Hepatocyte (in vitro differentiated cells): Measurements from ENCODE around the gene NRP1. TPM values are rescaled to one million over a fixed set of nuclear protein-coding genes. Genes with fewer than 3 reads are reported as not detected.

Experiments used
- DNase-seq: peaks from one replicate; pipeline ENCODE4 v3.0.0-alpha.2; 2016; ENCODE audit warnings: low spot score
- H2AFZ ChIP-seq: fragments of 200-600 bp; sonication (generic); 2 replicates; pipeline ENCODE4 v1.6.0; 2016; ENCODE audit warnings: antibody characterized with exemption, mild to moderate bottlenecking
- H3K27ac ChIP-seq: fragments of 200-600 bp; sonication (generic); 2 replicates; pipeline ENCODE4 v1.5.1; 2016; ENCODE audit warnings: mild to moderate bottlenecking
- H3K27me3 ChIP-seq: fragments of 200-600 bp; sonication (generic); 2 replicates; pipeline ENCODE4 v1.6.1; 2016
- H3K36me3 ChIP-seq: fragments of 200-600 bp; sonication (generic); replicated peaks from 2 replicates; pipeline ENCODE4 v1.5.1; 2016; ENCODE audit warnings: low read depth; ENCODE audit not compliant: insufficient read depth
- H3K4me1 ChIP-seq: fragments of 200-600 bp; sonication (generic); 2 replicates; pipeline ENCODE4 v1.5.1; 2016; ENCODE audit warnings: mild to moderate bottlenecking, moderate library complexity; ENCODE audit not compliant: insufficient read depth
- H3K4me2 ChIP-seq: fragments of 200-600 bp; sonication (generic); 2 replicates; pipeline ENCODE4 v1.6.0; 2016
- H3K4me3 ChIP-seq: fragments of 200-600 bp; sonication (generic); 2 replicates; pipeline ENCODE4 v1.5.1; 2016; ENCODE audit warnings: mild to moderate bottlenecking
- H3K79me2 ChIP-seq: fragments of 200-600 bp; sonication (generic); 2 replicates; pipeline ENCODE4 v1.6.0; 2017; ENCODE audit warnings: mild to moderate bottlenecking
- H3K9me2 ChIP-seq: fragments of 200-600 bp; sonication (generic); replicated peaks from 2 replicates; pipeline ENCODE4 v1.6.0; 2017; ENCODE audit warnings: mild to moderate bottlenecking; ENCODE audit not compliant: insufficient read depth
- H3K9me3 ChIP-seq: fragments of 200-600 bp; sonication (generic); 2 replicates; pipeline ENCODE4 v1.5.1; 2016; ENCODE audit warnings: low read depth, mild to moderate bottlenecking
- H4K20me1 ChIP-seq: fragments of 200-600 bp; sonication (generic); 2 replicates; pipeline ENCODE4 v1.6.0; 2016; ENCODE audit warnings: mild to moderate bottlenecking; ENCODE audit not compliant: insufficient read depth, poor library complexity, severe bottlenecking
- CTCF ChIP-seq: fragments of 200-600 bp; sonication (generic); IDR thresholded peaks from 2 replicates; pipeline ENCODE4 v1.5.1; 2016; ENCODE audit warnings: antibody characterized with exemption, mild to moderate bottlenecking; ENCODE audit not compliant: poor library complexity
- EZH2 ChIP-seq: fragments of 200-600 bp; sonication (generic); IDR thresholded peaks from 2 replicates; pipeline ENCODE4 v1.6.1; 2016; ENCODE audit warnings: antibody characterized with exemption, mild to moderate bottlenecking, borderline replicate concordance
- EZH2phosphoT487 ChIP-seq: fragments of 200-600 bp; sonication (generic); IDR thresholded peaks from one replicate; pipeline ENCODE4 v1.6.1; 2018; ENCODE audit warnings: antibody characterized with exemption, mild to moderate bottlenecking, low read depth, moderate library complexity; ENCODE audit not compliant: unreplicated experiment, severe bottlenecking
- WGBS: methylation state at CpG from one replicate; pipeline ENCODE4 v1.1.6; 2016; ENCODE audit warnings: low lambda C conversion rate; ENCODE audit errors: missing lambda C conversion rate; 5-methylcytosine and 5-hydroxymethylcytosine counted together
- polyA plus RNA-seq: library from polyadenylated mRNA; unstranded; fragments of >200 nt; fragmentation: Nextera tagmentation; extraction: Ambion mirVana; gene quantifications from 2 replicates; pipeline ENCODE4 v1.2.1, GENCODE V29; 2016
- total RNA-seq: library from RNA; depleted of rRNA; stranded (reverse); fragments of >200 nt; gene quantifications from 2 replicates; pipeline ENCODE4 v1.2.3, GENCODE V29; 2014

Gene NRP1
- total and polyA plus RNA-seq, 2 experiments from 2014 or later: 32.2 to 46.9 TPM

GRCh38 chr10:33274096-33274785 is 60.2 kb downstream of the NRP1 start:
- H3K79me2 ChIP-seq: peaks cover 33% of the 10 kb centered on the region
- TF ChIP-seq EZH2 (no peak), EZH2phosphoT487 (no peak), CTCF (no peak)
- no peak overlapping the region for H2AFZ ChIP-seq
- no peaks in the 10 kb centered on the region for H4K20me1 ChIP-seq
- no peaks in the 10 kb centered on the region for H3K9me2 ChIP-seq
- H3K27me3 ChIP-seq: no peaks in the 10 kb centered on the region
- H3K36me3 ChIP-seq: no peaks in the 10 kb centered on the region
- peak overlapping the region; percentile 62 for H3K27ac ChIP-seq
- peaks cover 33% of the 10 kb centered on the region for H3K4me1 ChIP-seq
- no peak overlapping the region for H3K4me3 ChIP-seq
- peak overlapping the region; percentile 69 for H3K4me2 ChIP-seq
- H3K9me3 ChIP-seq: no peaks in the 10 kb centered on the region
- 75% methylated on average over 6 of the region's 6 CpGs for WGBS
- DNase-seq: no peak

- no peak overlapping the region for H2AFZ ChIP-seq
- H3K27me3 ChIP-seq: no peaks in the 10 kb centered on the region
- TF ChIP-seq EZH2: no peak
- no peak for TF ChIP-seq EZH2phosphoT487
- no peak for TF ChIP-seq CTCF
- H3K27ac ChIP-seq: peak overlapping the region; percentile 62
- no peaks in the 10 kb centered on the region for H4K20me1 ChIP-seq
- no peak overlapping the region for H3K4me3 ChIP-seq
- no peaks in the 10 kb centered on the region for H3K9me3 ChIP-seq
- H3K9me2 ChIP-seq: no peaks in the 10 kb centered on the region
- H3K79me2 ChIP-seq: peaks cover 33% of the 10 kb centered on the region
- DNase-seq: peak; percentile 42
- H3K36me3 ChIP-seq: no peaks in the 10 kb centered on the region
- peaks cover 33% of the 10 kb centered on the region for H3K4me1 ChIP-seq
- 50% methylated on average over 19 of the region's 19 CpGs for WGBS
- H3K4me2 ChIP-seq: peak overlapping the region; percentile 69
Measured at GRCh38 chr10:33273295-33274002, 61.0 kb downstream of the NRP1 start.

GRCh38 chr10:33272635-33273034 is 61.8 kb downstream of the NRP1 start:
- H3K27me3 ChIP-seq: no peaks in the 10 kb centered on the region
- no peaks in the 10 kb centered on the region for H4K20me1 ChIP-seq
- H2AFZ ChIP-seq: no peak overlapping the region
- peak overlapping the region; percentile 69 for H3K4me2 ChIP-seq
- no peaks in the 10 kb centered on the region for H3K9me3 ChIP-seq
- TF ChIP-seq EZH2 (no peak), CTCF (no peak), EZH2phosphoT487 (no peak)
- no peaks in the 10 kb centered on the region for H3K9me2 ChIP-seq
- peaks cover 33% of the 10 kb centered on the region for H3K4me1 ChIP-seq
- no peaks in the 10 kb centered on the region for H3K36me3 ChIP-seq
- H3K27ac ChIP-seq: peak overlapping the region; percentile 10
- H3K4me3 ChIP-seq: no peak overlapping the region
- DNase-seq: no peak
- H3K79me2 ChIP-seq: peaks cover 27% of the 10 kb centered on the region
- WGBS: 69% methylated on average over 7 of the region's 7 CpGs
